H1 (cell line): ENCODE results near the gene IPO9. TPM values are rescaled to one million over a fixed set of nuclear protein-coding genes. Genes with fewer than 3 reads are reported as not detected.

Experiments used
- KDM4A ChIP-seq: IDR thresholded peaks from one replicate; pipeline ENCODE4 v1.7.1; 2012; ENCODE audit warnings: low read depth, mild to moderate bottlenecking, moderate library complexity, low read length, inconsistent platforms; ENCODE audit not compliant: severe bottlenecking
- SUZ12 ChIP-seq: fragments of 200-600 bp; sonication (generic); IDR thresholded peaks from 2 replicates; pipeline ENCODE4 v1.6.1; 2012; ENCODE audit warnings: mild to moderate bottlenecking, inconsistent platforms, low read length, moderate library complexity, mixed read lengths
- polyA plus RNA-seq, 7 experiments: library from polyadenylated mRNA; depleted of rRNA in 3 of 7; stranded (reverse) in 5 of 7; unstranded in 2 of 7; fragments of >200 nt in 5 of 7; fragments of 200-250 nt in 2 of 7; gene quantifications; 1 replicate in 5 of 7; 2 replicates in 1 of 7; 4 replicates in 1 of 7; pipeline versions ENCODE4 v1.2.1 to v1.2.3, GENCODE V29; 2011 to 2013; ENCODE audit warnings: missing spikeins in 2 of 7, mixed read lengths in 2 of 7
- total RNA-seq: library from RNA; stranded (reverse); fragmentation: NEBNext Ultra II Directional; extraction: Animal tissue kit (Norgen Biotek cat#: 25700); gene quantifications from 2 replicates; pipeline ENCODE4 v1.2.1, GENCODE V29; 2021

Gene IPO9
- total and polyA plus RNA-seq, 2 of the 8 experiments (the other 6 are each of a cell fraction or from before 2014, with no cell fraction given), result 61.0 to 122 TPM

DNA sequence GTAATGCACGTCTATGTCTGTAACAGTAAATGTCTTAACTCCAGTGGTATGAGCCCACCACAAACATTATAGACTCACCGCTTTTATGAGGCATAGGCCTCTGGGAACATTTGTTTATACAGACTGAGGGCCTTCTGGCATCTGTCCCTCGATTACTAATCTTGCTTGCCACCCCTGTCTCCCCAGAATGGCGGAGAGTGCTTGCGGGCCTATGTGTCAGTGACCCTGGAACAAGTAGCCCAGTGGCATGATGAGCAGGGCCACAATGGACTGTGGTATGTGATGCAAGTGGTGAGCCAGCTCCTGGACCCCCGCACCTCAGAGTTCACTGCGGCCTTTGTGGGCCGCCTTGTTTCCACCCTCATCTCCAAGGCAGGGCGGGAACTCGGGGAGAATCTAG, 41.4 kb downstream of the IPO9 start (continued):
- TF ChIP-seq SUZ12, result no peak
- TF ChIP-seq KDM4A, result no peak
